Neural cell (in vitro differentiated cells): ENCODE data around the gene BZW1. TPM values are rescaled to one million over a fixed set of nuclear protein-coding genes. Genes with fewer than 3 reads are reported as not detected.

Experiments used
- H2AFZ ChIP-seq: fragments of 200-600, 300-800 bp; sonication (generic), shearing (Covaris generic); 2 replicates; pipeline ENCODE4 v1.6.0; 2014; ENCODE audit warnings: low read depth, mild to moderate bottlenecking, antibody characterized with exemption, low read length, moderate library complexity
- H3F3A ChIP-seq: fragments of 200-600 bp; shearing (Covaris generic); 2 replicates; pipeline ENCODE4 v1.6.1; 2016; ENCODE audit warnings: mild to moderate bottlenecking, moderate library complexity, mixed read lengths, antibody characterized with exemption, low read length; ENCODE audit not compliant: insufficient read depth, poor library complexity, severe bottlenecking
- H3K27ac ChIP-seq: fragments of 200-600, 300-800 bp; sonication (generic), shearing (Covaris generic); 2 replicates; pipeline ENCODE4 v1.5.1; 2014; ENCODE audit warnings: mild to moderate bottlenecking, low read length, moderate library complexity
- H3K27me3 ChIP-seq: fragments of 300-800, 200-600 bp; sonication (generic), shearing (Covaris generic); 2 replicates; pipeline ENCODE4 v1.6.0; 2014; ENCODE audit warnings: mild to moderate bottlenecking, low read depth, low read length, moderate library complexity; ENCODE audit not compliant: insufficient read depth
- H3K36me3 ChIP-seq: fragments of 300-800, 200-600 bp; sonication (generic), shearing (Covaris generic); 2 replicates; pipeline ENCODE4 v1.5.1; 2014; ENCODE audit warnings: mild to moderate bottlenecking, antibody characterized with exemption, low read length, moderate library complexity; ENCODE audit not compliant: insufficient read depth
- H3K4me2 ChIP-seq: fragments of 300-800, 200-600 bp; sonication (generic), shearing (Covaris generic); 2 replicates; pipeline ENCODE4 v1.6.0; 2014; ENCODE audit warnings: mild to moderate bottlenecking, low read length
- H3K4me3 ChIP-seq: fragments of 300-800, 200-600 bp; sonication (generic), shearing (Covaris generic); 2 replicates; pipeline ENCODE4 v1.5.1; 2014; ENCODE audit warnings: mild to moderate bottlenecking, low read length, moderate library complexity
- H3K79me2 ChIP-seq: fragments of 200-600 bp; shearing (Covaris generic); replicated peaks from 2 replicates; pipeline ENCODE4 v1.6.0; 2014; ENCODE audit warnings: mild to moderate bottlenecking, low read length, moderate library complexity; ENCODE audit not compliant: insufficient read depth
- H3K9ac ChIP-seq: fragments of 300-800, 200-600 bp; sonication (generic), shearing (Covaris generic); 2 replicates; pipeline ENCODE4 v1.6.1; 2016; ENCODE audit warnings: mild to moderate bottlenecking, low read length, mixed read lengths
- H3K9me2 ChIP-seq: fragments of 200-600 bp; shearing (Covaris generic); 2 replicates; pipeline ENCODE4 v1.6.1; 2016; ENCODE audit warnings: mild to moderate bottlenecking, low read length, mixed read lengths; ENCODE audit not compliant: insufficient read depth
- H3K9me3 ChIP-seq: fragments of 200-600, 300-800 bp; sonication (generic), shearing (Covaris generic); 2 replicates; pipeline ENCODE4 v1.6.1; 2016; ENCODE audit warnings: mild to moderate bottlenecking, mixed run types, low read length, moderate library complexity, mixed read lengths
- H4K20me1 ChIP-seq: fragments of 200-600 bp; shearing (Covaris generic); 2 replicates; pipeline ENCODE4 v1.6.1; 2016; ENCODE audit warnings: mild to moderate bottlenecking, mixed run types; ENCODE audit not compliant: insufficient read depth
- POLR2AphosphoS5 ChIP-seq: IDR thresholded peaks from 2 replicates; pipeline ENCODE4 v1.6.1; 2012
- RAD21 ChIP-seq: fragments of 450-650 bp; conservative IDR thresholded peaks from 2 replicates; pipeline ENCODE4 v1.6.1; 2014; ENCODE audit warnings: antibody characterized with exemption, mild to moderate bottlenecking, moderate library complexity
- REST ChIP-seq: IDR thresholded peaks from 2 replicates; pipeline ENCODE4 v1.6.1; 2012; ENCODE audit warnings: borderline replicate concordance
- SMC3 ChIP-seq: fragments of 450-650 bp; conservative IDR thresholded peaks from 2 replicates; pipeline ENCODE4 v1.6.1; 2014; ENCODE audit warnings: antibody characterized with exemption, mild to moderate bottlenecking, moderate library complexity; ENCODE audit not compliant: poor library complexity
- TAF1 ChIP-seq: IDR thresholded peaks from 2 replicates; pipeline ENCODE4 v1.6.1; 2012; ENCODE audit warnings: low read depth
- polyA plus RNA-seq: library from polyadenylated mRNA; depleted of rRNA; stranded (reverse); fragments of >200 nt; gene quantifications from 2 replicates; pipeline ENCODE4 v1.2.3, GENCODE V29; 2014

Gene BZW1
- polyA plus RNA-seq, 1 donor from 2014 or later = 291 TPM

DNA sequence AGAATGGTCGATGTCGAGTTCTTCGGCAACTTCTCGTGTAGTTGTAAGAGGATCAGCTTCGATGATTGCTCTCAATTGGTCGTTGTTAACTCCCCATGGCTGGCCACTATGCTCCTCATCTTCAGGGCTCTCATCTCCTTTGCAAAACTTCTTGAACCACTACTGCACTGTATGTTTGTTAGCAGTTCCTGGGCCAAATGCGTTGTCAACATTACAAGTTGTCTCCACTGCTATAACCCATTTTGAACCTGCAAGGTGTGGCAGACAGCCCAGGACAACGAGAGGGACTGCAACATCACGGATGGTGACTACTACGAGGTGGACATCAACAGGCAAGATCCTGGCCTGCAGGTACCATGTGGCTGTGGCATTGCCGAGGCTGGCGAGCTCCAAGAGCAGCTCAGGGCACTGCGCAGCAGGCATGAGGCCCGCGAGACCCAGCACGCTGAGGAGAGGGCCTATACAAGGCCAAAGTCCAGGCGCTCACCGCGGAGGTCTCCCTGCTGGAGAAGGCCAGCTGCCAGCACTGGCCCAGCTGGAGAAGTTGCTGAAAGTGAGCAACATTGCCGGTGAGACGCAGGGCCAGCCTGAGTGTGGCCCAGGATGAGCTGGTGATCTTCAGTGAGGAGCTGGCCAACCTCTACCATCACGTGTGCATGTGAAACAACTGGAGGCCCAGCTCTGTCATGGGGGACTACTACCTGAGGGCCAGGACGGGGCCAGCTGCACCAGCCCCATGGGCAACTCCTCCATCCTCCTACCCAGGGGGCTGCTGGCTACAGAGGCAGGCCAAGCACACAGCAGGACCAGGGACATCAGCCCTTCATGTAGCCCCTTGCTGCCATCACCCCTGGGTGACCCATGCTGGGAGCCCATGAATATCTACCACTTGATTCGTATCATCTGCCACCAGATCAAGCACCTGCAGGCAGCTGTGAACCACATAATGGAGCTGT, 32.6 kb downstream of the BZW1 start:
- Histone ChIP-seq H3K4me2 (no peak overlapping the region), H3K36me3 (no peaks in the 10 kb centered on the region), H3K9me2 (no peaks in the 10 kb centered on the region), H3K27ac (no peak overlapping the region), H2AFZ (no peak overlapping the region), H3K27me3 (no peaks in the 10 kb centered on the region), H3K79me2 (no peaks in the 10 kb centered on the region), H3K9ac (no peak overlapping the region), H3K9me3 (no peaks in the 10 kb centered on the region), H4K20me1 (no peaks in the 10 kb centered on the region), H3F3A (no peaks in the 10 kb centered on the region), H3K4me3 (no peak overlapping the region)
- TF ChIP-seq REST = no peak

DNA sequence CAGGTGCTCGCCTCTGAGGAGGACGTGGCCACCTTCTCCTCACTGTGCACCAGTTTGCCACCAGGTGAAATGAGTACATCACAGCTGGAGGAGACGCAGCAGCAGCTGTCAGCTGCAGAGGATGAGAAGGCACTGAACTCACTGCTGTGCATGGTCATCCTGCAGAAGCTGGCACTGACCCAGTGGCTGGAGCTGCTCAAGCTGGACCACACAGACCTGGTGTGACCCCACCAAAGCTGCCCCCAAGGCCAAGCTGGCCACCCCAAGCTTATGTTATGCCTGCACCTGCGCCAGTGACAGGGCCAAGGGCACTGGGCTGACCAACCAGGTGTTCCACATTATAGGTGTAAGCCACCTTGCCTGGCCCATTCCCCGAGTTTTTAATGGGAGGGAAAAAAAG, 33.5 kb downstream of the BZW1 start:
- H3K9me2 ChIP-seq = no peaks in the 10 kb centered on the region
- H3K4me3 ChIP-seq = no peak overlapping the region
- H3K36me3 ChIP-seq = no peaks in the 10 kb centered on the region
- no peaks in the 10 kb centered on the region for H3K27me3 ChIP-seq
- no peak overlapping the region for H3K4me2 ChIP-seq
- H4K20me1 ChIP-seq = no peaks in the 10 kb centered on the region
- no peak overlapping the region for H2AFZ ChIP-seq
- H3F3A ChIP-seq = no peaks in the 10 kb centered on the region
- no peaks in the 10 kb centered on the region for H3K9me3 ChIP-seq
- TF ChIP-seq RAD21 (no peak), TAF1 (no peak), POLR2AphosphoS5 (no peak), SMC3 (no peak), REST (no peak)
- H3K27ac ChIP-seq = no peak overlapping the region
- H3K79me2 ChIP-seq = no peaks in the 10 kb centered on the region
- H3K9ac ChIP-seq = no peak overlapping the region
